ENCODE results near the gene MAGI2. TPM values are rescaled to one million over a fixed set of nuclear protein-coding genes. Genes with fewer than 3 reads are reported as not detected.

The MAGI2 gene
- total RNA-seq, 1 experiment from 2014 or later = 0.07 TPM

- Mint-ChIP-seq H3K36me3 (ENCODE audit: insufficient read depth, unreplicated experiment) (no peaks in the 10 kb centered on the region), H3K27ac (ENCODE audit: low read depth, unreplicated experiment) (no peak overlapping the region), H3K4me1 (ENCODE audit: insufficient read depth, unreplicated experiment) (no peaks in the 10 kb centered on the region), H3K27me3 (ENCODE audit: insufficient read depth, unreplicated experiment) (peaks cover 26% of the 10 kb centered on the region), H3K4me3 (ENCODE audit: unreplicated experiment) (no peak overlapping the region), H3K9me3 (ENCODE audit: unreplicated experiment) (no peaks in the 10 kb centered on the region)
- intact Hi-C loops (cut with micrococcal nuclease) = no loop called here
- no peak for DNase-seq (ENCODE audit: unreplicated experiment)
- CTCF ChIA-PET = no interaction called here
- no TSS peak for BruUV-seq (replicated peaks)
- no peak for TF ChIP-seq CTCF (IDR thresholded peaks at IDR 0.05; ENCODE audit: unreplicated experiment)
- POLR2A ChIA-PET = no interaction called here
These were observed 1173.2 kb downstream of the MAGI2 start for GRCh38 chr7:78280276-78280675.

GRCh38 chr7:78279457-78279856 lies 1174.0 kb downstream of the MAGI2 start:
- H3K4me3 Mint-ChIP-seq (ENCODE audit: unreplicated experiment) = no peak overlapping the region
- no TSS peak for BruUV-seq (replicated peaks)
- intact Hi-C loops (cut with micrococcal nuclease) = no loop called here
- no peaks in the 10 kb centered on the region for H3K36me3 Mint-ChIP-seq (ENCODE audit: insufficient read depth, unreplicated experiment)
- CTCF ChIA-PET = no interaction called here
- POLR2A ChIA-PET = no interaction called here
- H3K4me1 Mint-ChIP-seq (ENCODE audit: insufficient read depth, unreplicated experiment) = no peaks in the 10 kb centered on the region
- H3K9me3 Mint-ChIP-seq (ENCODE audit: unreplicated experiment) = no peaks in the 10 kb centered on the region
- peak; percentile 0 for DNase-seq (ENCODE audit: unreplicated experiment)
- no peak overlapping the region for H3K27ac Mint-ChIP-seq (ENCODE audit: low read depth, unreplicated experiment)
- peaks cover 26% of the 10 kb centered on the region for H3K27me3 Mint-ChIP-seq (ENCODE audit: insufficient read depth, unreplicated experiment)
- TF ChIP-seq CTCF (IDR thresholded peaks at IDR 0.05; ENCODE audit: unreplicated experiment) = no peak

- TF ChIP-seq CTCF (IDR thresholded peaks at IDR 0.05; ENCODE audit: unreplicated experiment) = no peak
- no peak overlapping the region for H3K4me3 Mint-ChIP-seq (ENCODE audit: unreplicated experiment)
- intact Hi-C loops (cut with micrococcal nuclease) = no loop called here
- no TSS peak for BruUV-seq (replicated peaks)
- no peaks in the 10 kb centered on the region for H3K9me3 Mint-ChIP-seq (ENCODE audit: unreplicated experiment)
- DNase-seq (ENCODE audit: unreplicated experiment) = peak; percentile 16
- no peaks in the 10 kb centered on the region for H3K4me1 Mint-ChIP-seq (ENCODE audit: insufficient read depth, unreplicated experiment)
- POLR2A ChIA-PET = no interaction called here
- H3K36me3 Mint-ChIP-seq (ENCODE audit: insufficient read depth, unreplicated experiment) = no peaks in the 10 kb centered on the region
- CTCF ChIA-PET = no interaction called here
- H3K27me3 Mint-ChIP-seq (ENCODE audit: insufficient read depth, unreplicated experiment) = peaks cover 26% of the 10 kb centered on the region
- no peak overlapping the region for H3K27ac Mint-ChIP-seq (ENCODE audit: low read depth, unreplicated experiment)
These were observed 1174.4 kb downstream of the MAGI2 start for GRCh38 chr7:78279032-78279431.

- no peaks in the 10 kb centered on the region for H3K36me3 Mint-ChIP-seq (ENCODE audit: insufficient read depth, unreplicated experiment)
- CTCF ChIA-PET = no interaction called here
These were observed 1186.3 kb downstream of the MAGI2 start for GRCh38 chr7:78267141-78267540.

More at GRCh38 chr7:78267141-78267540, 1186.3 kb downstream of the MAGI2 start:
- BruUV-seq (replicated peaks) = no TSS peak
- POLR2A ChIA-PET = no interaction called here
- Mint-ChIP-seq H3K27ac (ENCODE audit: low read depth, unreplicated experiment) (no peak overlapping the region), H3K9me3 (ENCODE audit: unreplicated experiment) (peaks cover 4% of the 10 kb centered on the region), H3K4me1 (ENCODE audit: insufficient read depth, unreplicated experiment) (no peaks in the 10 kb centered on the region), H3K27me3 (ENCODE audit: insufficient read depth, unreplicated experiment) (peaks cover 29% of the 10 kb centered on the region), H3K4me3 (ENCODE audit: unreplicated experiment) (no peak overlapping the region)
- no peak for TF ChIP-seq CTCF (IDR thresholded peaks at IDR 0.05; ENCODE audit: unreplicated experiment)
- intact Hi-C loops (cut with micrococcal nuclease) = no loop called here
- no peak for DNase-seq (ENCODE audit: unreplicated experiment)

All from MCF 10A (cell line).